HFF-Myc (cell line): ENCODE measurements around the gene DOCK1.

ENCODE experiments used
- DNase-seq: peaks from one replicate; pipeline ENCODE4 v3.0.0-alpha.2; 2011; ENCODE audit warnings: low read depth; ENCODE audit errors: extremely low read depth
- H3K4me3 ChIP-seq: replicated peaks from 2 replicates; pipeline ENCODE4 v1.5.1; 2011; ENCODE audit warnings: low read depth, mild to moderate bottlenecking, control low read depth, low read length
- CTCF ChIP-seq: IDR thresholded peaks from 2 replicates; pipeline ENCODE4 v1.5.1; 2012; ENCODE audit warnings: mild to moderate bottlenecking, low read depth, low read length, control low read depth; ENCODE audit errors: missing control alignments

Gene DOCK1

GRCh38 chr10:127405221-127405620 lies 500.0 kb downstream of the DOCK1 start:
- TF ChIP-seq CTCF: no peak
- no peak overlapping the region for H3K4me3 ChIP-seq
- peak; percentile 12 for DNase-seq

- DNase-seq: no peak
- TF ChIP-seq CTCF: no peak
- no peak overlapping the region for H3K4me3 ChIP-seq
These were observed 500.9 kb downstream of the DOCK1 start for GRCh38 chr10:127406018-127406550.

GRCh38 chr10:127407551-127407950 lies 502.3 kb downstream of the DOCK1 start:
- no peak for TF ChIP-seq CTCF
- H3K4me3 ChIP-seq: no peak overlapping the region
- no peak for DNase-seq

GRCh38 chr10:127408112-127408710 lies 503.0 kb downstream of the DOCK1 start:
- no peak for TF ChIP-seq CTCF
- no peak for DNase-seq
- no peak overlapping the region for H3K4me3 ChIP-seq

- peak; percentile 50 for DNase-seq
- TF ChIP-seq CTCF: no peak
- H3K4me3 ChIP-seq: no peak overlapping the region
These were observed 503.5 kb downstream of the DOCK1 start for GRCh38 chr10:127408733-127409132.

GRCh38 chr10:127410030-127410429 lies 504.8 kb downstream of the DOCK1 start:
- TF ChIP-seq CTCF: no peak
- no peak for DNase-seq
- H3K4me3 ChIP-seq: no peak overlapping the region

GRCh38 chr10:127411062-127411461 lies 505.8 kb downstream of the DOCK1 start:
- no peak for DNase-seq
- no peak overlapping the region for H3K4me3 ChIP-seq
- no peak for TF ChIP-seq CTCF
